B cell (primary cell): ENCODE measurements around the gene KRT9. TPM values are rescaled to one million over a fixed set of nuclear protein-coding genes. Genes with fewer than 3 reads are reported as not detected.

Source experiments
- ATAC-seq: fragments of 200-7000 bp; cut with Tn5 transposase; one replicate; pipeline ENCODE4 v1.10.0; 2021; ENCODE audit warnings: low read depth, mild to moderate bottlenecking, moderate number of reproducible peaks, moderate library complexity
- CTCF ChIA-PET: fragments of 350-600 bp; sonication (Branson Sonifier 250); formaldehyde crosslinking; loops from one replicate; lab custom pipeline; 2021; ENCODE audit warnings: antibody characterized with exemption, inconsistent platforms; lab: Charles Lee
- POLR2A ChIA-PET: fragments of 350-600 bp; sonication (Branson Sonifier 250); formaldehyde crosslinking; loops from one replicate; lab custom pipeline; 2021; ENCODE audit warnings: antibody characterized with exemption; lab: Charles Lee
- DNase-seq: peaks from one replicate; pipeline ENCODE4 v3.0.0; 2013
- H2AFZ ChIP-seq: 2 replicates; pipeline ENCODE4 v1.6.1; 2012; ENCODE audit warnings: mild to moderate bottlenecking, low read depth, low read length; ENCODE audit not compliant: insufficient read depth, poor library complexity, severe bottlenecking
- H3K27ac ChIP-seq, 2 donors: 1 replicate in 1 of 2; 2 replicates in 1 of 2; pipeline ENCODE4 v1.5.1; 2012 to 2013; ENCODE audit warnings: low read length in 2 of 2, mild to moderate bottlenecking in 2 of 2, moderate library complexity in 1 of 2
- H3K27me3 ChIP-seq, 4 experiments: fragments of 200-600 bp in 1 of 4; sonication (generic) in 1 of 4; replicated peaks in 1 of 4; 1 replicate in 2 of 4; 2 replicates in 2 of 4; pipeline versions ENCODE4 v1.6.1 to v1.7.0; 2013 to 2016; ENCODE audit warnings: low read length in 3 of 4, mild to moderate bottlenecking in 2 of 4, mixed read lengths in 1 of 4, moderate library complexity in 1 of 4; ENCODE audit not compliant: insufficient read depth in 4 of 4, control insufficient read depth in 3 of 4; ENCODE audit errors: control extremely low read depth in 1 of 4
- H3K36me3 ChIP-seq, 2 experiments: replicated peaks in 1 of 2; 1 replicate in 1 of 2; 2 replicates in 1 of 2; pipeline versions ENCODE4 v1.6.1 to v1.7.1; 2013; ENCODE audit warnings: low read length in 1 of 2; ENCODE audit not compliant: insufficient read depth in 2 of 2, control insufficient read depth in 1 of 2; ENCODE audit errors: control extremely low read depth in 1 of 2, extremely low read depth in 1 of 2
- H3K4me1 ChIP-seq, 2 donors: fragments of 200-600 bp in 1 of 2; sonication (generic) in 1 of 2; 1 replicate in 1 of 2; 2 replicates in 1 of 2; pipeline versions ENCODE4 v1.5.1 to v1.6.1; 2013 to 2017; ENCODE audit warnings: low read length in 2 of 2; ENCODE audit not compliant: control insufficient read depth in 2 of 2, insufficient read depth in 2 of 2
- H3K4me2 ChIP-seq: replicated peaks from 2 replicates; pipeline ENCODE3; 2012; ENCODE audit warnings: mild to moderate bottlenecking, low read depth, low read length; ENCODE audit not compliant: poor library complexity, severe bottlenecking
- H3K4me3 ChIP-seq, 5 experiments: fragments of 200-600 bp in 1 of 5; sonication (generic) in 1 of 5; 1 replicate in 3 of 5; 2 replicates in 2 of 5; pipeline versions ENCODE4 v1.5.1 to v1.7.0; 2011 to 2016; ENCODE audit warnings: low read length in 4 of 5, mild to moderate bottlenecking in 4 of 5, low read depth in 2 of 5, control low read depth in 1 of 5, moderate library complexity in 1 of 5; ENCODE audit not compliant: insufficient read depth in 1 of 5; ENCODE audit errors: control extremely low read depth in 1 of 5, extremely low read depth in 1 of 5
- H3K79me2 ChIP-seq: fragments of 200-600 bp; sonication (generic); one replicate; pipeline ENCODE4 v1.6.0; 2016; ENCODE audit warnings: low read length; ENCODE audit not compliant: control insufficient read depth, insufficient read depth
- H3K9ac ChIP-seq: fragments of 200-600 bp; sonication (generic); 2 replicates; pipeline ENCODE4 v1.6.1; 2017; ENCODE audit warnings: mild to moderate bottlenecking, low read length, moderate library complexity
- H3K9me3 ChIP-seq, 3 donors: one replicate each; pipeline versions ENCODE4 v1.6.1 to v1.7.1; 2013; ENCODE audit warnings: low read length in 2 of 3; ENCODE audit not compliant: control insufficient read depth in 2 of 3, insufficient read depth in 1 of 3; ENCODE audit errors: control extremely low read depth in 1 of 3
- H4K20me1 ChIP-seq: 2 replicates; pipeline ENCODE4 v1.6.0; 2012; ENCODE audit warnings: mild to moderate bottlenecking, low read length; ENCODE audit not compliant: insufficient read depth, control insufficient read depth, poor library complexity, severe bottlenecking
- H3K27ac Mint-ChIP-seq: one replicate; pipeline ENCODE4 v1.8.0; 2021; ENCODE audit warnings: mixed read lengths
- H3K27me3 Mint-ChIP-seq: one replicate; pipeline ENCODE4 v1.8.0; 2021; ENCODE audit warnings: mixed read lengths
- H3K4me1 Mint-ChIP-seq: one replicate; pipeline ENCODE4 v1.8.0; 2021; ENCODE audit warnings: mixed read lengths
- H3K4me3 Mint-ChIP-seq: one replicate; pipeline ENCODE4 v1.8.0; 2021; ENCODE audit warnings: mixed read lengths
- H3K9me3 Mint-ChIP-seq: one replicate; pipeline ENCODE4 v1.8.0; 2022; ENCODE audit warnings: mixed read lengths; ENCODE audit not compliant: insufficient read depth
- EZH2 ChIP-seq: IDR thresholded peaks from 2 replicates; pipeline ENCODE4 v1.6.1; 2012; ENCODE audit warnings: borderline replicate concordance, low read depth, mild to moderate bottlenecking, moderate library complexity, low read length; ENCODE audit not compliant: insufficient read depth, poor library complexity, severe bottlenecking
- WGBS: methylation state at CpG from one replicate; pipeline ENCODE4 v1.1.5; 2013; ENCODE audit warnings: missing lambda C conversion rate; ENCODE audit not compliant: insufficient coverage; 5-methylcytosine and 5-hydroxymethylcytosine counted together
- intact Hi-C: fragments of 100-400 bp; cut with micrococcal nuclease; formaldehyde crosslinking; loops from one replicate; pipeline ENCODE4 v1.10.0; 2022
- polyA plus RNA-seq: library from polyadenylated mRNA; depleted of rRNA; stranded (reverse); fragments of >200 nt; gene quantifications from 2 replicates; pipeline ENCODE4 v1.2.3, GENCODE V29; 2012
- total RNA-seq, 2 donors: library from RNA; stranded (reverse); fragments of 120-200 nt in 1 of 2; gene quantifications; 1 replicate in 1 of 2; 2 replicates in 1 of 2; pipeline versions ENCODE4 v1.2.3 to v1.2.4, GENCODE V29; 2013 to 2022
- TF ChIP-seq, protein P1 (sequence below): fragments of 200-600 bp; IDR thresholded peaks from one replicate; pipeline ENCODE4 v1.8.0; 2022; ENCODE audit warnings: antibody characterized with exemption, mild to moderate bottlenecking

KRT9 gene
- total and polyA plus RNA-seq, 2 donors (not counting 1 experiment from before 2014, with no cell fraction given): not detected

GRCh38 chr17:41588126-41588810, 16.4 kb upstream of the KRT9 start:
- H3K27me3 Mint-ChIP-seq: peaks cover 29% of the 10 kb centered on the region
- ATAC-seq: no peak
- H3K27ac ChIP-seq: no peak overlapping the region
- H3K36me3 ChIP-seq: no peaks in the 10 kb centered on the region
- H3K4me3 ChIP-seq: no peak overlapping the region
- H3K79me2 ChIP-seq: no peaks in the 10 kb centered on the region
- no peak overlapping the region for H3K27ac Mint-ChIP-seq
- H2AFZ ChIP-seq: no peak overlapping the region
- POLR2A ChIA-PET: no interaction called here
- H3K4me2 ChIP-seq: no peak overlapping the region
- no peaks in the 10 kb centered on the region for H3K9me3 Mint-ChIP-seq
- H3K9ac ChIP-seq: no peak overlapping the region
- intact Hi-C loops: no loop called here
- no peaks in the 10 kb centered on the region for H3K4me1 Mint-ChIP-seq
- CTCF ChIA-PET: interaction anchor here (1.3 kb wide), 1 partner anchor 40 kb away, joined by 3 read pairs; no protein-coding TSS in a partner anchor
- H3K4me1 ChIP-seq: no peaks in the 10 kb centered on the region
- no peaks in the 10 kb centered on the region for H3K9me3 ChIP-seq
- no peaks in the 10 kb centered on the region for H4K20me1 ChIP-seq
- H3K4me3 Mint-ChIP-seq: no peak overlapping the region
- DNase-seq: no peak
- peaks cover 0 to 4% (median 0%) of the 10 kb centered on the region in 4 experiments for H3K27me3 ChIP-seq
- WGBS: no CpG with 5 or more reads among the region's 8 CpGs
- TF ChIP-seq, protein P1, sequence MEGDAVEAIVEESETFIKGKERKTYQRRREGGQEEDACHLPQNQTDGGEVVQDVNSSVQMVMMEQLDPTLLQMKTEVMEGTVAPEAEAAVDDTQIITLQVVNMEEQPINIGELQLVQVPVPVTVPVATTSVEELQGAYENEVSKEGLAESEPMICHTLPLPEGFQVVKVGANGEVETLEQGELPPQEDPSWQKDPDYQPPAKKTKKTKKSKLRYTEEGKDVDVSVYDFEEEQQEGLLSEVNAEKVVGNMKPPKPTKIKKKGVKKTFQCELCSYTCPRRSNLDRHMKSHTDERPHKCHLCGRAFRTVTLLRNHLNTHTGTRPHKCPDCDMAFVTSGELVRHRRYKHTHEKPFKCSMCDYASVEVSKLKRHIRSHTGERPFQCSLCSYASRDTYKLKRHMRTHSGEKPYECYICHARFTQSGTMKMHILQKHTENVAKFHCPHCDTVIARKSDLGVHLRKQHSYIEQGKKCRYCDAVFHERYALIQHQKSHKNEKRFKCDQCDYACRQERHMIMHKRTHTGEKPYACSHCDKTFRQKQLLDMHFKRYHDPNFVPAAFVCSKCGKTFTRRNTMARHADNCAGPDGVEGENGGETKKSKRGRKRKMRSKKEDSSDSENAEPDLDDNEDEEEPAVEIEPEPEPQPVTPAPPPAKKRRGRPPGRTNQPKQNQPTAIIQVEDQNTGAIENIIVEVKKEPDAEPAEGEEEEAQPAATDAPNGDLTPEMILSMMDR: no peak
- TF ChIP-seq EZH2: no peak

DNA sequence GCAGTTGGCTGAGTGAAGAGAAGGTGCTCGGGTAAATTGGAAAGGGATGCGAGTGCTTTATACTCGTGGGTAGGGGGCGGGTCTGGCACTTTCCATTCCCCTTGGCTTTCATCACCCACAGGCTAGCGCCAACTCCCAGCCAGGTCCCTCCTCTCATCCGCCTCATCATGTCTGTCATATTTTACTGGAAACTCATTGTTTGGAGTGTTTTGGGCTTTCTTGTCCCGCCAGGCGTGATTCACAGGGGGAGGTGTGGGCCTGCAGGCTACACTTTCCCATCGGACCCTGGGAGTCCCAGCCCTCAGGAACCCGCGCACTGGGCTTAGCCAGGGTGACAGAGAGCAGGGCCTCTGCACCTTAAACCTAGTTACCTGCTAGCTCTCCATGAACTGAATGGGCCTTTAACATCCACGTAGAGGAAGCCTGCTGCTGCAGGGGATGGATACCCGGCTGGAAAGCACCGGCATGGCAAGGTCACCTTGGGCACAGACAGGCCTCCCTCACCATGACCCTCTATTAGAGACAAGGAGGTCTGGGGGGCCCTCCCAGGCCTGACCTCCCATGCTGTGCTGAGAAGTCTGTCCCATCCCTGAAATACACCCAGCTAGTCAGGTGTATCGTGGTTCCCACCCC, 15.1 kb upstream of the KRT9 start, which contains the start of gene KRT14:
Gene KRT14 (minus strand): TSS at position 33 of the 633 bp plus-strand sequence. CDS start 61 bp downstream, outside the sequence.
- CTCF ChIA-PET: interaction anchor here (1.3 kb wide), 1 partner anchor 38 kb away, joined by 3 read pairs; no protein-coding TSS in a partner anchor
- Mint-ChIP-seq H3K27ac (no peak within 1 kb of the TSS), H3K4me3 (no peak within 1 kb of the TSS), H3K27me3 (peaks cover 32% of the 10 kb centered on the region), H3K9me3 (no peaks in the 10 kb centered on the region), H3K4me1 (no peaks in the 10 kb centered on the region)
- no peak for ATAC-seq
- Histone ChIP-seq H3K9me3 (peaks cover 0 to 5% (median 0%) of the 10 kb centered on the region in 3 donors), H3K27ac (no peak within 1 kb of the TSS), H3K4me2 (no peak within 1 kb of the TSS), H3K4me3 (no peak within 1 kb of the TSS), H4K20me1 (no peaks in the 10 kb centered on the region), H3K4me1 (no peaks in the 10 kb centered on the region), H3K36me3 (no peaks in the 10 kb centered on the region), H3K79me2 (no peaks in the 10 kb centered on the region), H3K9ac (no peak within 1 kb of the TSS), H2AFZ (no peak within 1 kb of the TSS), H3K27me3 (peaks cover 0 to 4% (median 0%) of the 10 kb centered on the region in 4 experiments)
- no peak for DNase-seq
- POLR2A ChIA-PET: no interaction called here
- intact Hi-C loops: no loop called here
- TF ChIP-seq, protein P1: no peak
- no peak for TF ChIP-seq EZH2
- 80% methylated on average over 10 of the region's 15 CpGs for WGBS
